Smooth muscle cell of the brain vasculature (primary cell): ENCODE data around the gene NRN1L.
"Not testable (repeated sequence)": the region's sequence is repeated elsewhere in the genome, so short reads cannot be mapped to it uniquely, and the experiment has no call there.

ENCODE experiments used
- DNase-seq: peaks from one replicate; pipeline ENCODE4 v3.0.0-alpha.2; 2012; ENCODE audit warnings: low read depth, low spot score

NRN1L gene

DNA sequence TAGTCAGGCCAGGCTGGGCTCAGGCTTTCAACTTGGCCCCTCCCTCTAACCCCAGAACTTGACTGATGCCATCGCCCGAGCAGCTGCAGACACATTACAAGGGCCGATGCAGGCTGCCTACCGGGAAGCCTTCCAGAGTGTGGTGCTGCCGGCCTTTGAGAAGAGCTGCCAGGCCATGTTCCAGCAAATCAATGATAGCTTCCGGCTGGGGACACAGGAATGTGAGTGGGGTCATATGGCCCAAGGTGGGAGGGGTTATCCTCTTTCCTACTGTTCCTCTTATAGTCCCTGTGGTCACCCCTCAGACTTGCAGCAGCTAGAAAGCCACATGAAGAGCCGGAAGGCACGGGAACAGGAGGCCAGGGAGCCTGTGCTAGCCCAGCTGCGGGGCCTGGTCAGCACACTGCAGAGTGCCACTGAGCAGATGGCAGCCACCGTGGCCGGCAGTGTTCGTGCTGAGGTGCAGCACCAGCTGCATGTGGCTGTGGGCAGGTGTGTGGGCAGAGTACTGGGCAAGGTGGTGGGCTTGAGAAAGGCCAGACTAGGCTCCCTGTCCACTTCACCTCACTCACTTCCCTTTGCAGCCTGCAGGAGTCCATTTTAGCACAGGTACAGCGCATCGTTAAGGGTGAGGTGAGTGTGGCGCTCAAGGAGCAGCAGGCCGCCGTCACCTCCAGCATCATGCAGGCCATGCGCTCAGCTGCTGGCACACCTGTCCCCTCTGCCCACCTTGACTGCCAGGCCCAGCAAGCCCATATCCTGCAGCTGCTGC, 2.1 kb upstream of the NRN1L start:
- DNase-seq = no peak

DNA sequence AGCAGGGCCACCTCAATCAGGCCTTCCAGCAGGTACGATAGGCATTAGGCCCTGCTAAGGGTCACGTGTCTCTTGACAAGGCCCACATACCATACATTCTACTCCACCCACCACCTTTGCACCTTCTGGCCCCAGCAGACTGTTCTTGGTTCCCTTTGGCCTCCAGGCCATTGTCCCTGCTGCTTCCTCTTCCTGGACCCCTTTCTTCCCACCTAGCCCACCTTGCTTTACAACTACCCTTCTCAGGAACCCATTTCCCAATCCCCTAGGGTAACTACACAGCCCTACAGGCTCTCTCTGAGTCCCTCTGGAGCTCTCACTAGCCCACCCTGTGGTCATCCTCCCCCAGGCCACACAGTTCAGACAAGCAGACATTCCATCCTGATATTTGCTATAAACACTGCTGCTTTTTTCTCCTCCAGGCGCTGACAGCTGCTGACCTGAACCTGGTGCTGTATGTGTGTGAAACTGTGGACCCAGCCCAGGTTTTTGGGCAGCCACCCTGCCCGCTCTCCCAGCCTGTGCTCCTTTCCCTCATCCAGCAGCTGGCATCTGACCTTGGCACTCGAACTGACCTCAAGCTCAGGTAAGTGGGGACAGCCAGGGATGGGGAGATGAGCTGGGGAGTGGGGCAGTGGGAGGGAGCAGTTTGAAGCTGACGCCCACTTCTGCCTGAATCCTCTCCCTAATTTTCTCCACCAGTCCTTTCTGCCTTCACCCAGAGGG, 1.4 kb upstream of the NRN1L start:
- no peak for DNase-seq

DNA sequence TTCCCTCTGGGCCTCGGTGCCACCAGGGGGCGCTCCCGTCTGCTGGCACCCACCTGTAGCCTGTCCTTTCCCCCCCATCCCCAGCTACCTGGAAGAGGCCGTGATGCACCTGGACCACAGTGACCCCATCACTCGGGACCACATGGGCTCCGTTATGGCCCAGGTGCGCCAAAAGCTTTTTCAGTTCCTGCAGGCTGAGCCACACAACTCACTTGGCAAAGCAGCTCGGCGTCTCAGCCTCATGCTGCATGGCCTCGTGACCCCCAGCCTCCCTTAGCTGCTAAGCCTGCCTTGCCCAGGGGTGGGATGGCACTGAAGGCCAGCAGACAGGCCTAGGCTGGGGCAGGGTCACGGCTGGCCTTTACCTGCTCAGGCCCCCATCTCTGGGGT, 818 bp upstream of the NRN1L start:
- DNase-seq = no peak

DNA sequence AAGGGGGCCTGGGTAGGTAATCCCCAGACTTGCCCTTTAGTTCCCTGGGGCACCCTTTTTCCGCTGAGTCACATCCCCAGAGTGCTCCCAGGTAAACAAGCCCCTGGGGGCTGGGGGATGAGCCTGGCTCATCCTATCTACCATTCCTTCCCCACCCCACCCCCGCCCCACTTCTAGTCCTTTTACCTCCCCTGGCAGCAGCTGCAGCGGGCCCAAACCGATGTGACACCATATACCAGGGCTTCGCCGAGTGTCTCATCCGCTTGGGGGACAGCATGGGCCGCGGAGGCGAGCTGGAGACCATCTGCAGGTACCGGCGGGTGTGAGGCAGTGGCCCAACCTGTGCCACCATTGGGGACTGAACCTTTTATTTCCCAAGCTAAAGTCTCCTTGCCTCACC, 860 bp downstream of the NRN1L start:
- DNase-seq = no peak

DNA sequence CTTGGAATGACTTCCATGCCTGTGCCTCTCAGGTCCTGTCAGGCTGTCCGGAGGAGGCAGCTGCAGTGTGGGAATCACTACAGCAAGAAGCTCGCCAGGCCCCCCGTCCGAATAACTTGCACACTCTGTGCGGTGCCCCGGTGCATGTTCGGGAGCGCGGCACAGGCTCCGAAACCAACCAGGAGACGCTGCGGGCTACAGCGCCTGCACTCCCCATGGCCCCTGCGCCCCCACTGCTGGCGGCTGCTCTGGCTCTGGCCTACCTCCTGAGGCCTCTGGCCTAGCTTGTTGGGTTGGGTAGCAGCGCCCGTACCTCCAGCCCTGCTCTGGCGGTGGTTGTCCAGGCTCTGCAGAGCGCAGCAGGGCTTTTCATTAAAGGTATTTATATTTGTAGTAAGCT, 1.3 kb downstream of the NRN1L start:
- DNase-seq = no peak

DNA sequence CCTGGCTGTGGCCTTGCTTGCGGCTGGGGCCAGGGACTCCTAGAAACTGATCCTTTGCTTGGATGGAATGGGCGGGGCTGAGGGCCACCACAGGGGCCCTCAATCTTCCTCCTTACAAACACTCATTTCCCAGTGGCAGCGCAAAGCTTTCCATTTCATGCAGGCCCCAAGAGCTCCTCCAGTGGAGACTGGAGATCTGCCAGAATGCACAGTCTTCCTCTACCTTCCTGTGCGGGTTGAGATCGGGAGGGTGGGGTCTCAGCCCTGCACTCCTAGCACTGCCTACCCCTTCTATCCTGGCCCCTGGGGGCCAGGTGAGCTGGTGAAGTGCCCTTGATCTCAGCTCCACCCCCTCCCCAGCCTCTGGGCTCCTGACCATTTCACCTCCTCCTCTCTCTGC, 1.7 kb downstream of the NRN1L start:
- no peak for DNase-seq

DNA sequence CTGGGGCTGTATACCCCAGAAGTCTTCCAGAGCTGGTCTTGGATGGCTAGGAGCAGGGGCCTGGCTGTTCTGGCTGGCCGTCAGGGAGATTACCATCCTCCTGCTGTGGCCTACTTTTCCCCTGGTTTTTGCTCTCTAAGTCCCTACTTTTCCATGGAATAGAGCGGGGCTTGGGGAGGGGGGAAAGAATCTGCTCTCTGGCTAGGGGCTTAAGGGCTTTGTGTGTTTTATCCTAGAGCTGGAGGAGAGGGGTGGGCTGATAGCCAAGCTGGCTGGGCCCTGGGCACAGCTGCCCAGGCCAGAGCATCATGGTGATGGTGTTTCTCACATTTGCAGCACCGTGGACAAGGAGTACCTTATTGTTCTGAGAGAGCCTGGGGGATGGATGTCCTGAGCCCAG, 3.6 kb downstream of the NRN1L start:
- no peak for DNase-seq

DNA sequence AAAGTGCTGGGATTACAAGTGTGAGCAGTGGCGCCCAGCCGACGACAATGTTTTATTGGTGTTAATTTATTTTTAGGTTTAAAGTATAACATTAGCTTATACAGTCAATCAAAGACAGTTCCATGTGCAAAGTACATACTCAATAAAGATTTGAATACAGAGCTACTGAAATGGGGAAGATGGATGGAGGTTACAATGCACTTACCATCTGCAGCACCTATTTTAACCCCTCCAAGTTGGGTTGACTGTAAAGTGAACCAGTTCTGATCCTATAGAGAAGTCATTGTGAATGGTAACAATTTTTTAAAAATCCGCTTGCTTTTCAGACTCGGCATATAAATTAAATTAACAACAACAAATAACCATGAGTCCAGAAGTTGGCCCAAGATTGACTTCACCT, 7.7 kb downstream of the NRN1L start:
- DNase-seq = no peak

DNA sequence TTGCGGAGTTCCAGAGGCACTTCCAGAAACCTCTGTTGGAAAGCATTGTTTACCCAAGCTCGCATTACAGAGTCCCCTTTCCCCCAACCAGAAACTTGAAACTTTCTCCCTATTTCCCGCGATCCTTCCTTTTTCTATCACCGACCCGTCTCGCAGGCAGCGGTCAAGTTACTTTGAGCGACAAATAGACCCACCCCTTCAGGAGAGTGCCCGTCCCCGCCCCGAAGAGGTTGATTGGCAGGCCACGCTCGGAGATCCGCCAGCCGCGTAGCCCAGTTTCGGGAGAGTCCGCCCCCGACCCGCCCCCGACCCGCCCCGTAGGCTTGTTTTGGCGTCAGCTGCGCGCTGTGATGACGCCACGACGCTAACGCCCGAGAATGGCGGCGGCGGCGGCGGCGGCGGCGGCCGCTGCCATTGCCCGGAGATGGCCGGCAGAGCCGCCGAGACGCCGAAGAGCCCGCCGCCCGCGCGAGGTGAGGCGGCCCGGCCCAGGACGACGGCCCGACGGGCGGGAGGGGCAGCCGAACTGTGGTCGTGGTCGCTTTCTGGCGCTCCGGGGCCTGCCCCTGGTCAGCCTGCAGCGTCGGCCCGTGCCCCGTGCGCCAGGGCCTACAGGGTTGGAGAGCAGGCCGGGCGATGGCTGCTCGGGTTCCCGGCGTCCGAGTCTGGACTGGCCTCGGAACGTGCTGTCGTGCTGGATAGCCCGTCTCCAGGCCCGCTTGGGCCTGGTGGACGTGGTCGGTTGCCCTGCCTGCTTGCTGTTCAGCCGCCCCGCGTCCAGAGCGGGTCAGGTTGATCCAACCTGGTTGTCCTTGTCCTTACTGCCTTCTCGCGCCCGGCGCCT, 8.4 kb downstream of the NRN1L start, which contains the start of gene PSKH1:
Gene PSKH1 (plus strand): TSS at position 356 of the 844 bp plus-strand sequence. CDS start 15,496 bp downstream, outside the sequence.
- peak; percentile 84 for DNase-seq

DNA sequence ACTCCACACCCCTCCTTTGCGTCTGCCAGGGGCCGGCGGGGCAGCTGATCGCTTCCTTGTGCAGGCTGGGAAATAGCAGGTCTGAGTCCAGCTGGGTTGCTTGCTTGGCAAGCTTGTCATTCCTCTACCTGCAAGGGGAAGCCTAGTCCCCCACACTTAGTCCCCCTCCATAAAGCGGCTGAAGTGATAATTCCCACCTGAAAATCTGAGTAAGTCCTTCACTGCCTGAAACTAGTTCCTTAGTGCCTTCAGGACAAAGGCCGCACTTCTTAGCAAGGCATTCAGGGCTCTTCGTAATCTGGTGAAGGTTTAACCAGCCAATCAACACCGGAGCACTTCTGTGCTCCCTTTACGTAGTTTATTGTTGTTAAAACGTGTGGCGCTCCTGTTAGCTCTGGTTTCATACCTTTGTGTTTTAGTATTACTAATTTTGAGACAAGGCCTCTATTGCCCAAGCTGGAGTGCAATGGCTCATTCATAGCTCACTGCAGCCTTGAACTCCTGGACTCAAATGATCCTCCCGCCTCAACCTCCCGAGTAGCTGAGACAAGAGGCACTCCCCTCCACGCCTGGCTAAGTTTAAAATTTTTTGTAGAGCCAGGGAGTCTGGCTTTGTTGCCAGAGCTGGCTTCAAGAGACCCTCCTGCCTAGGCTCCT, 9.2 kb downstream of the NRN1L start:
- DNase-seq = no peak

DNA sequence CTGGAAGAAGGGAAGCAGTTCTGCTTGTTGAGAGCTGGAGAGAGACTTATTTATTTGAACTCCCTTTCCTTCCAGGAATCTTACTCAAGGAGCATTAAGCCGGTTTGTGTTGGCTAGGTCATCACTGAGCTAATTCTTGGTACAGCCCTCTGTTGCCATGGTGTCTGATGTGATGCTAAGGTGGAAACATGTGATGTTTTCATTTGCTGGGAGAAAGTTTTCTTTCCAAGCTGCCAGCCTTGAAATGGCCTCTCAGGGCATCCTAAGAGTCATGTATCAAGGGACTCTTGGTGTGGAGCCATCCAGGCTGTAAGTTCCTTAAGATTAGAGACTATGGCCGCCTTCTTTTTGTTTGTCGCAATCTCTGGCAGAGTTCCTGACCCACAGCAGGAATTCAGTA, 12.5 kb downstream of the NRN1L start:
- no peak for DNase-seq

DNA sequence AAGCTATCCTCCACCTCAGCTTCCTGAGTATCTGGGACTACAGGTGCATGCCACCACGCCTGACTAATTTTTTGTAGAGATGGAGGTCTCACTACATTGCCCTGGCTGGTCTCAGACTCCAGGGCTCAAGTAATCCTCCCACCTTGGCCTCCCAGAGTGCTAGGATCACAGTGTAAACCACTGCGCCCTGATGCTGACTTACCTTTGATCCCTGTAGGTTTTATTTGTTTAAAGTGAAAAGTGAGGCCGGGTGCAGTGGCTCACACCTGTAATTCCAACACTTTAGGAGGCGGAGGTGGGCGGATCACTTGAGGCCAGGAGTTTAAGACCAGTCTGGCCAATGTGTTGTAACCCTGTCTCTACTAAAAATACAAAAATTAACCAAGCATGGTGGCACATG, 17.0 kb downstream of the NRN1L start:
- DNase-seq = no peak

DNA sequence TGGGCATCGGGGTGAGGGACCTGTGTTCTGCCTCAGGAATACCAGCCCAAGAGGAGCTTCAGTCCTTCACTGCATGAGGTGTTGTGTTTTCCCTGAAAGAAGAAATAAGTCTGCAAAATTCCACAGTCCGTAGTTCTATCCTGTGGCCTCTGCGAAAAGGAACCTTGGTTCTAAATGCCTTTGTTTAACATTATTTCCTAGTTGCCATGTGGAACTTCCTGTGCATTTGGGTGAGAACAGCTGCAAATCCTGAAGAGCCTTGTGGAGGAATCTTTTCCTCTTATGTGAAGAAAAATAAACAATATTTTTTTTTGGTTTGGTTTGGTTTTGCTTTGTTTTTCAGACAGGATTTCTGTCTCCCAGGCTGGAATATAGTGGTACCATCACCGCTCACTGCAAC, 18.1 kb downstream of the NRN1L start:
- no peak for DNase-seq

DNA sequence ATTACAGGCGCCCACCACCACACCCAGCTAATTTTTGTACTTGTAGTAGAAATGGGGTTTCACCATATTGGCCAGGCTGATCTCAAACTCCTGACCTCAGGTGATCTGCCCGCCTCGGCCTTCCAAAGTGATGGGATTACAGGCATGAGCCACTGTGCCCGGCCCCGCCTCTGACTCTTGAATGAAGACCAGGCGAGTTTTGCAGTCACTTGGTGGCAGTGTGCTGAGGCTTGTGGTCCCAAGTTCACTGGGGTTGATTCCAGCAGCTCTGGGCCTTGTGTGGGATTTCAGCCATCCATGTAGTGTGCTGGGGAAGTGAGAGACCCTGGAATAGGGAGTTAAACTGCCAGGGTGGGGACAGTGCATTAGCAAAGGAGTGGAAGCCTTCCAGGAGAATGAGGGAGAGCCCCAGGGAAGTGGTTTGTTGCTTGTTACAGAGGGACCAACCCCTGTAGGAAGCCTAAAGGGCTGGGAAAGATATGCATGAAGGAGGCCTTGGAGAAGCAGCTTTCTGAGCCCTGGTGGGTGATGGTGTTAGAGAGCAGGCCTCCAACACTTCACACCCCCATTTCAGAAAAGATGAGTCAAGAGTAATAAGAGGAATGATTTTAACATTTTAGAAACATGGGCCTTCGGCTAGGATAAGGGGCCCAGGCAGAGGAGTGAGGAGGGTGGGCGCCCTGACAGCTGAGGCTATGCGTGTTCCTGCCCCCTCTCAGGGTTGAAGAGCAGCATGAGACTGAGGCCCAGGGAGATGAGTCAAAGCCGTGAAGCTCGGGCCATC, 22.9 kb downstream of the NRN1L start:
- no peak for DNase-seq

DNA sequence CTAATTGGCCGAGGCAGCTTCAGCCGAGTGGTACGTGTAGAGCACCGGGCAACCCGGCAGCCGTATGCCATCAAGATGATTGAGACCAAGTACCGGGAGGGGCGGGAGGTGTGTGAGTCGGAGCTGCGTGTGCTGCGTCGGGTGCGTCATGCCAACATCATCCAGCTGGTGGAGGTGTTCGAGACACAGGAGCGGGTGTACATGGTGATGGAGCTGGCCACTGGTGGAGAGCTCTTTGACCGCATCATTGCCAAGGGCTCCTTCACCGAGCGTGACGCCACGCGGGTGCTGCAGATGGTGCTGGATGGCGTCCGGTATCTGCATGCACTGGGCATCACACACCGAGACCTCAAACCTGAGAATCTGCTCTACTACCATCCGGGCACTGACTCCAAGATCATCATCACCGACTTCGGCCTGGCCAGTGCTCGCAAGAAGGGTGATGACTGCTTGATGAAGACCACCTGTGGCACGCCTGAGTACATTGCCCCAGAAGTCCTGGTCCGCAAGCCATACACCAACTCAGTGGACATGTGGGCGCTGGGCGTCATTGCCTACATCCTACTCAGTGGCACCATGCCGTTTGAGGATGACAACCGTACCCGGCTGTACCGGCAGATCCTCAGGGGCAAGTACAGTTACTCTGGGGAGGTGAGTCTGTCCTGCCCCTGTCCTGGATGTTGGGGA, 24.5 kb downstream of the NRN1L start:
- DNase-seq = no peak

DNA sequence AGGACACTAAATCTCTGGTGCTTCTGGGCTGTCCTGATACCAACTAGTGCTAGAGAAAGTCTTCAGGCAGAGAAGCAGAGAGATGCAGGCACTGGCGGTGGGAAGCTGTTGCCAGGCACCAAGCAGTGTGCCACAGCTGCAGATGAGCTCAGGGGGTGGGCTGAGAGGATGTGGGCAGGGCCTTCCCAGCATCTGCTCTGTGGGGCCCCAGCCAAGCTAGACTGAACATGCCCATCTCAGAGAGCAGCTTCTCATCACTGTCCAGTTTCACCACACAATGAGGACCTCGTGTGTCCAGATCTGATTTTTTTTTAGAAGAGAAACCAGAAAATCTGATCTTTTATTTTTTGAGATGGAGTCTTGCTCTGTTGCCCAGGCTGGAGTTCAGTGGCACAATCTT, 25.5 kb downstream of the NRN1L start:
- DNase-seq = peak; percentile 82

DNA sequence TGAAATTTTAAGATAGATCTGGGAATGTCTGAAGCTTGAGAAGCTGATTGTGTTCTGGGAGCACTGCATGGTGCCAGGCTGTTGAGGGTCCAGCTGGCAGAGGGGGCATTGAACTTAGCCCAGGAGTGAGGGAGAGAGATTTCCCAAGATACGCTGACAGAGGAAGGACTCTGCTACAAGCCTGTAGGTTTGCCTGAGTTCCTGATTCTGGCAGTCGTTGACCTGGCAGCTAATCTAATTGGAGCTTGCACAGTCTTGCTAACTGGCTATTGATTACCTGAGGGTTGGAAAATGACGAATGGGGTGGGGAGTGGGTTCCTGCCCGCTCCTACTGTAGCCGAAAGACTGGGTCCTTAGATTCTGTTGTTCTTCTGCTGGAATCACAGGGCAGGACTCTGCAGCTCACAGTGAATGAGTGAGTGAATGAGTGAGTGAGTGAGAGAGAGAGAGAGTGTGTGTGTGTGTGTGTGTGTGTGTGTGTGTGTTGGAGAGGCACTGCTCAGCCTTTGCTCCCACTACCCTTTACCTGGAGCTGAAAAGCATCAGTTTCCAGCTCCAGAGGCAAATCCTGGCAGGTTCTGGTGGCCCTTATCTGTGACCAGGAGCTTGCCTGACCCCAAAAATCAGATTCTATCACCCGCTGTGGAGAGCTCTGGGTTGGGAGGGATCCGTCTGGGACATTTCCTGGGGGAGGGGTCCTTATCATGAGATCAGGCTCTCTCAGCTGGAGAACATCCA, 30.2 kb downstream of the NRN1L start:
- no peak for DNase-seq

DNA sequence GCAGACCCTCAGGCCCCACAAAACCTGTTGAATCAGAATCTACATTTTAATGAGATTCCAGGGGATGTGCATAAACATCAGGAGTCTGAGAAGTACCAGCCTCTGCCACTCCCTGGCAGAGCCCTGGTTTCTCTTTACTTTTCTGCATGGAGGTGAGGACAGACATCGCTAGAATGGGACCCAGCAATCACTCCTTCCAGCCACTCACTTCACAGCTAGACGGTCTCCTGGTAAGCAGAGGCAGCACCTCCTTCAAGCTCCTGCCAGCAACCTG, 30.7 kb downstream of the NRN1L start:
- DNase-seq = not testable (repeated sequence)

DNA sequence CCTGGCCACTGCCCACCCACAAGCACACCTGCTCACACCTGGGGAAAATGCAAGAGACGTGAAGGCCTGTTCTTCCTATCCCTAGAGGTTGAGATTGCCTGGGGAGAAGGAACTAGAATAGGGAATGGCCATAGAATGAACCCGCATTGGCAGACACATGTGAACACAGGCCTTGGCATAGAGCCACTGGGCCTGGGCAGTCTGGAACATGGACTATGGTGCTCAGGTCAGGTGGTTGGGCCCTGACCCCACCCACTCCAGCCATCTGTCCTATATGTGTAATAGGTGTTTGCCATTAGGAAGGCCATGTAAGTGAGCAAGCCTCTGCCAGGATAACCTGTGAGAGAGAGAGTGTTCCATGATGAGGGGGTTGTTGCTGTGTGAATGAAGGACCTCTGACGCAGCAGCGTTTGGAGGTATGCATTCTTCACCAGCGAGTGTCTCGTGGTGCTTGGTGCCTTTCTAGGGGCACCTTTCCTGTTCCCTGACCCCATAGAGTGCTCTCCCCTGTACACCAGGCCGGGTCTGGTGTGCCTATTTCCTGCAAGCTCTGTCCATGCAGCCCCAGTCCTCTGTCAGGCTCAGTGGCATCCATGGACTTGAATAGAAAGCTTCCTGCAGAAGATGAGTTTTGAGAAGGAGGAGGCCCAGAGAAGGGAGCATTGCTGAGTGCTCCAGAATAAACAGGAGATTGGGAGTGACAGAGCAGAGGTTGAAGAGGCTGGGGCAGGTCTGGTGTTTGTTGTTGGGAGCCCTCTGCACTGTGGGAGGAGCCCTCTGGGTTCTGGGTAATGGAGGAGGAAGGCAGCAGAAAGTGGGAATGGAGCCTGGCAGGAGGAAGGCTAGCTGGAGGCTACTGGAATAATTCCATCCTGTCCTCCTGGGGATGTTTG, 31.4 kb downstream of the NRN1L start:
- no peak for DNase-seq
